Mesendoderm (in vitro differentiated cells): Measurements from ENCODE around the gene FCGR2B.

ENCODE experiments used
- DNase-seq: peaks from one replicate; pipeline ENCODE4 v3.0.0; 2013
- H2AK5ac ChIP-seq: 2 replicates; pipeline ENCODE4 v1.6.1; 2013; ENCODE audit warnings: low read length, inconsistent platforms
- H2BK120ac ChIP-seq: 2 replicates; pipeline ENCODE4 v1.6.1; 2013; ENCODE audit warnings: low read depth, mild to moderate bottlenecking, low read length, moderate library complexity, mixed read lengths
- H2BK15ac ChIP-seq: replicated peaks from 2 replicates; pipeline ENCODE4 v1.6.1; 2013; ENCODE audit warnings: low read depth, mild to moderate bottlenecking, moderate library complexity
- H2BK5ac ChIP-seq: 2 replicates; pipeline ENCODE4 v1.6.1; 2013; ENCODE audit warnings: low read length, inconsistent platforms
- H3K18ac ChIP-seq: 2 replicates; pipeline ENCODE4 v1.6.1; 2013; ENCODE audit warnings: mild to moderate bottlenecking, low read length, mixed read lengths
- H3K23ac ChIP-seq: one replicate; pipeline ENCODE4 v1.6.1; 2013; ENCODE audit warnings: low read length
- H3K27ac ChIP-seq: 2 replicates; pipeline ENCODE4 v1.5.1; 2013; ENCODE audit warnings: low read depth, mild to moderate bottlenecking, inconsistent platforms, low read length, moderate library complexity
- H3K27me3 ChIP-seq: 2 replicates; pipeline ENCODE4 v1.6.1; 2013; ENCODE audit warnings: low read length, control low read depth, mild to moderate bottlenecking, inconsistent platforms; ENCODE audit not compliant: insufficient read depth, poor library complexity
- H3K36me3 ChIP-seq: 2 replicates; pipeline ENCODE4 v1.6.1; 2013; ENCODE audit warnings: low read length, inconsistent platforms; ENCODE audit not compliant: control insufficient read depth, insufficient read depth
- H3K4ac ChIP-seq: one replicate; pipeline ENCODE4 v1.6.1; 2013; ENCODE audit warnings: low read depth, mild to moderate bottlenecking, low read length, moderate library complexity
- H3K4me1 ChIP-seq: 2 replicates; pipeline ENCODE4 v1.6.1; 2013; ENCODE audit warnings: low read depth, low read length, inconsistent platforms; ENCODE audit not compliant: control insufficient read depth
- H3K4me2 ChIP-seq: 2 replicates; pipeline ENCODE4 v1.6.1; 2013; ENCODE audit warnings: low read length
- H3K4me3 ChIP-seq: 2 replicates; pipeline ENCODE4 v1.5.1; 2013; ENCODE audit warnings: mild to moderate bottlenecking, low read length
- H3K56ac ChIP-seq: one replicate; pipeline ENCODE4 v1.6.1; 2013; ENCODE audit warnings: low read length
- H3K79me1 ChIP-seq: 2 replicates; pipeline ENCODE4 v1.6.1; 2013; ENCODE audit warnings: low read length, inconsistent platforms
- H3K79me2 ChIP-seq: 2 replicates; pipeline ENCODE4 v1.6.1; 2013; ENCODE audit warnings: mild to moderate bottlenecking, low read length; ENCODE audit not compliant: control insufficient read depth, insufficient read depth
- H3K9ac ChIP-seq: 2 replicates; pipeline ENCODE4 v1.6.1; 2013; ENCODE audit warnings: low read length, inconsistent platforms
- H4K5ac ChIP-seq: one replicate; pipeline ENCODE4 v1.6.1; 2013; ENCODE audit warnings: low read length
- H4K8ac ChIP-seq: one replicate; pipeline ENCODE4 v1.6.1; 2013; ENCODE audit warnings: low read depth, mild to moderate bottlenecking, control low read depth, low read length, moderate library complexity
- WGBS: extraction: QIAGEN DNeasy Blood & Tissue Kit; methylation state at CpG from one replicate; pipeline ENCODE4 v1.1.7; 2013; ENCODE audit warnings: low lambda C conversion rate, missing lambda C conversion rate; ENCODE audit not compliant: insufficient coverage; ENCODE audit errors: extremely low coverage; 5-methylcytosine and 5-hydroxymethylcytosine counted together

Gene FCGR2B

DNA sequence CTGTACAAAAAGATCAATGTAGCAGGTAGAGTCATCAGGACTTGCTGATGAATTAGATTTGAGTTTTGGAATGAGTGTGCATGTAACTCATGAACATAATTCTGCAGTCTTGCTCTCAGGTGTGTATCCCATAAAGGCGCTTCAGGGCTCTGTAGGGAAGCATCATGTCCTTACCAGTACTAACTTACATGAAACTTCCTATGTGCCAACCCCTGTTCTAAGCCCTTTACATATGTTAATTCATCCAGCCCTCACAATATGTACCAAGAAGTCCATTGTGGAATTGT is 56.3 kb downstream of the FCGR2B start:
- Histone ChIP-seq H3K79me1 (no peaks in the 10 kb centered on the region), H2BK15ac (no peak overlapping the region), H3K9ac (no peak overlapping the region), H3K4ac (no peak overlapping the region), H3K79me2 (no peaks in the 10 kb centered on the region), H2BK5ac (no peak overlapping the region), H3K36me3 (no peaks in the 10 kb centered on the region), H3K18ac (no peak overlapping the region), H4K5ac (no peak overlapping the region), H3K4me1 (no peaks in the 10 kb centered on the region), H2BK120ac (no peak overlapping the region), H3K4me3 (no peak overlapping the region), H3K27ac (no peak overlapping the region), H3K27me3 (no peaks in the 10 kb centered on the region), H3K56ac (no peak overlapping the region), H4K8ac (no peak overlapping the region), H3K4me2 (no peak overlapping the region), H2AK5ac (no peak overlapping the region), H3K23ac (no peak overlapping the region)
- no peak for DNase-seq
- WGBS = no CpG with 5 or more reads among the region's 1 CpG

DNA sequence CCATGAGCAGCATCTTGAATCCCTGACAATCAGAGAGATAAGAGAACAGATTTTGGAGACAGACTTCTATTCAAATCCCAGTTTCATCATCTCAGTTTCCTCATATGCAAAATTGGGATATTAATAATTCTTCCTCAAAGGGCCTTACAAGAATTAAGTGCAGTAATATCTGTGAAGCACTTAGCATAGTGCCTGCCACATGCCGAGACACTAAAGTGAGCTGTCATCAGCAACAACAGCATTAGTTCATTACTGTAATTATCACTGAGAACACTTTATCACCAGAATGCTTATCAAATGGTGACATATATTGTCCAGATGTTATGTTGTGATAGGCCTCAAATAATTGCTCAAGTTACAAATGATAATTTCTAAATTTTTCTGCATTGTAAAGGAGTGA is 57.5 kb downstream of the FCGR2B start:
- Histone ChIP-seq H4K8ac (no peak overlapping the region), H3K4me3 (no peak overlapping the region), H3K36me3 (no peaks in the 10 kb centered on the region), H3K56ac (no peak overlapping the region), H2BK15ac (no peak overlapping the region), H2BK5ac (no peak overlapping the region), H3K23ac (no peak overlapping the region), H3K27ac (no peak overlapping the region), H3K9ac (no peak overlapping the region), H2BK120ac (no peak overlapping the region), H4K5ac (no peak overlapping the region), H3K4me1 (no peaks in the 10 kb centered on the region), H3K79me2 (no peaks in the 10 kb centered on the region), H3K4me2 (no peak overlapping the region), H3K79me1 (no peaks in the 10 kb centered on the region), H3K4ac (no peak overlapping the region), H3K27me3 (peaks cover 2% of the 10 kb centered on the region), H3K18ac (no peak overlapping the region), H2AK5ac (no peak overlapping the region)
- DNase-seq = no peak
- no CpG with 5 or more reads among the region's 1 CpG for WGBS

DNA sequence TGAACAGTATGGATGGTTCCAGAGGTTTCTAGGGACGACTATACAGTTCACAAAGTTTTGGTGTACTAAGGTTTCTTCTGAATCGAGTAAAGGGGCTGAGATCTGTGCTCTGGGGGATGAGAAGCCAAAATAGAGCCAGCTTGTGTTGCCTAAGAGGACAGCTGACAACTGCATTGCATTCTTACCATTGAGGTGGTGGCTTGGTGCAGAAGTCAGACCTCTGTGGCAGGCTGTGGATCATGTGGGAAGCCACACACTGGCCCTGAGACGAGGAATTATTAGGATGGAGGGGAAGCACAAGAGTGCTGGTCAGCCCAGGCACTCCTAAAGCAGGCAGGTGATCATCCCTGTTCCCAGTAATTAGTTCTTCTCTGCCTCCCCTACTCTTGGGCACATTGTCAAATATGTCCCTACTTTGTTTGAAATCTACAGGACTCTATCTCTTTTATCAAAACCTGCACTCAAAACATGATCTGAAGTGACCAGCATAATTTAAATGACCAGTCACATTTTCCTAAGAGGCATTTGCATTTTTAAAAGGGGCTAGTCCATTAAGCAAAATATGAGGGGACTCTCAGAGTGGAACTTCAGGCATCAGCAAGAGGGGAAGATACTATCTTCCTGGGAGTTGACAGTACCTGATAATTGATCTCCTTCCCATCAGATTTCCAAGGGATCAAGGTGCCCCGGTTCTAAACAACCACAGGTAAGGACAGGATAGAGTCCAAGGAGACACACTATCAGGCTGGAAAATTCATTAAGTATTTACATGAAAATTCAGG is 58.2 kb downstream of the FCGR2B start, which contains the start of gene FCRLB:
FCRLB (plus strand) TSS at position 589 of the 782 bp plus-strand sequence. CDS start 1,129 bp downstream, outside the sequence.
- H3K56ac ChIP-seq = no peak within 1 kb of the TSS
- no peak within 1 kb of the TSS for H4K5ac ChIP-seq
- no peaks in the 10 kb centered on the region for H3K36me3 ChIP-seq
- DNase-seq = no peak
- H3K18ac ChIP-seq = no peak within 1 kb of the TSS
- no peaks in the 10 kb centered on the region for H3K4me1 ChIP-seq
- no peak within 1 kb of the TSS for H2AK5ac ChIP-seq
- no peak within 1 kb of the TSS for H2BK120ac ChIP-seq
- H3K79me2 ChIP-seq = no peaks in the 10 kb centered on the region
- no peaks in the 10 kb centered on the region for H3K79me1 ChIP-seq
- no peak within 1 kb of the TSS for H2BK5ac ChIP-seq
- H3K4me3 ChIP-seq = no peak within 1 kb of the TSS
- no peak within 1 kb of the TSS for H3K4ac ChIP-seq
- H4K8ac ChIP-seq = no peak within 1 kb of the TSS
- H3K4me2 ChIP-seq = no peak within 1 kb of the TSS
- H3K9ac ChIP-seq = no peak within 1 kb of the TSS
- H3K27ac ChIP-seq = no peak within 1 kb of the TSS
- peaks cover 2% of the 10 kb centered on the region for H3K27me3 ChIP-seq
- no CpG with 5 or more reads among the region's 4 CpGs for WGBS
- H3K23ac ChIP-seq = no peak within 1 kb of the TSS
- H2BK15ac ChIP-seq = no peak within 1 kb of the TSS

GRCh38 chr1:161721738-161722343 is 58.9 kb downstream of the FCGR2B start:
- no peaks in the 10 kb centered on the region for H3K4me1 ChIP-seq
- no peak overlapping the region for H2BK120ac ChIP-seq
- H2BK5ac ChIP-seq = no peak overlapping the region
- no peak overlapping the region for H2AK5ac ChIP-seq
- H3K4ac ChIP-seq = no peak overlapping the region
- no CpG with 5 or more reads among the region's 8 CpGs for WGBS
- H3K18ac ChIP-seq = no peak overlapping the region
- H3K27ac ChIP-seq = no peak overlapping the region
- H4K5ac ChIP-seq = no peak overlapping the region
- no peak overlapping the region for H3K4me3 ChIP-seq
- no peak overlapping the region for H3K23ac ChIP-seq
- H3K56ac ChIP-seq = no peak overlapping the region
- no peak overlapping the region for H3K9ac ChIP-seq
- no peak for DNase-seq
- no peaks in the 10 kb centered on the region for H3K79me2 ChIP-seq
- no peak overlapping the region for H4K8ac ChIP-seq
- H3K79me1 ChIP-seq = no peaks in the 10 kb centered on the region
- no peaks in the 10 kb centered on the region for H3K36me3 ChIP-seq
- peaks cover 2% of the 10 kb centered on the region for H3K27me3 ChIP-seq
- no peak overlapping the region for H2BK15ac ChIP-seq
- H3K4me2 ChIP-seq = no peak overlapping the region

GRCh38 chr1:161722406-161722805 is 59.5 kb downstream of the FCGR2B start:
- DNase-seq = no peak
- Histone ChIP-seq H3K27ac (no peak overlapping the region), H3K79me2 (no peaks in the 10 kb centered on the region), H4K5ac (no peak overlapping the region), H3K4me2 (no peak overlapping the region), H3K23ac (no peak overlapping the region), H3K27me3 (peaks cover 2% of the 10 kb centered on the region), H3K18ac (no peak overlapping the region), H3K36me3 (no peaks in the 10 kb centered on the region), H2BK15ac (no peak overlapping the region), H3K56ac (no peak overlapping the region), H3K9ac (no peak overlapping the region), H3K79me1 (no peaks in the 10 kb centered on the region), H2BK120ac (no peak overlapping the region), H3K4me1 (no peaks in the 10 kb centered on the region), H2AK5ac (no peak overlapping the region), H2BK5ac (no peak overlapping the region), H4K8ac (no peak overlapping the region), H3K4me3 (no peak overlapping the region), H3K4ac (no peak overlapping the region)
- no CpG with 5 or more reads among the region's 1 CpG for WGBS
